Measurements from ENCODE around the gene NACA2.
"Not testable (repeated sequence)": the region's sequence is repeated elsewhere in the genome, so short reads cannot be mapped to it uniquely, and the experiment has no call there.

The NACA2 gene

GRCh38 chr17:61587807-61588660, 3.0 kb downstream of the NACA2 start:
- in situ Hi-C loops (cut with MboI; ENCODE audit: low sequenced_read_pairs, unreplicated experiment) = no loop called here
- no peak for TF ChIP-seq CTCF (IDR thresholded peaks at IDR 0.05; ENCODE audit: borderline replicate concordance, control extremely low read depth, extremely low read depth, insufficient read depth, missing control alignments)
- no peak for DNase-seq (ENCODE audit: low spot score)

- no peak for TF ChIP-seq CTCF (IDR thresholded peaks at IDR 0.05; ENCODE audit: borderline replicate concordance, control extremely low read depth, extremely low read depth, insufficient read depth, missing control alignments)
- in situ Hi-C loops (cut with MboI; ENCODE audit: low sequenced_read_pairs, unreplicated experiment) = no loop called here
- DNase-seq (ENCODE audit: low spot score) = no peak
These were observed 3.8 kb downstream of the NACA2 start for GRCh38 chr17:61587242-61587641.

GRCh38 chr17:61586622-61587021, 4.4 kb downstream of the NACA2 start:
- in situ Hi-C loops (cut with MboI; ENCODE audit: low sequenced_read_pairs, unreplicated experiment); DNase-seq (ENCODE audit: low spot score): not testable (repeated sequence)

- DNase-seq (ENCODE audit: low spot score) = no peak
- in situ Hi-C loops (cut with MboI; ENCODE audit: low sequenced_read_pairs, unreplicated experiment) = no loop called here
- TF ChIP-seq CTCF (IDR thresholded peaks at IDR 0.05; ENCODE audit: borderline replicate concordance, control extremely low read depth, extremely low read depth, insufficient read depth, missing control alignments) = no peak
These were observed 4.9 kb downstream of the NACA2 start for GRCh38 chr17:61586031-61586566.

- DNase-seq (ENCODE audit: low spot score) = no peak
- in situ Hi-C loops (cut with MboI; ENCODE audit: low sequenced_read_pairs, unreplicated experiment) = no loop called here
These were observed 6.2 kb downstream of the NACA2 start for GRCh38 chr17:61584866-61585265.

GRCh38 chr17:61584266-61584665, 6.8 kb downstream of the NACA2 start:
- in situ Hi-C loops (cut with MboI; ENCODE audit: low sequenced_read_pairs, unreplicated experiment) = no loop called here
- TF ChIP-seq CTCF (IDR thresholded peaks at IDR 0.05; ENCODE audit: borderline replicate concordance, control extremely low read depth, extremely low read depth, insufficient read depth, missing control alignments) = no peak

More at GRCh38 chr17:61584866-61585265, 6.2 kb downstream of the NACA2 start:
- no peak for TF ChIP-seq CTCF (IDR thresholded peaks at IDR 0.05; ENCODE audit: borderline replicate concordance, control extremely low read depth, extremely low read depth, insufficient read depth, missing control alignments)

GRCh38 chr17:61583660-61584264, 7.3 kb downstream of the NACA2 start:
- DNase-seq (ENCODE audit: low spot score) = no peak
- no peak for TF ChIP-seq CTCF (IDR thresholded peaks at IDR 0.05; ENCODE audit: borderline replicate concordance, control extremely low read depth, extremely low read depth, insufficient read depth, missing control alignments)
- in situ Hi-C loops (cut with MboI; ENCODE audit: low sequenced_read_pairs, unreplicated experiment) = no loop called here

More at GRCh38 chr17:61584266-61584665, 6.8 kb downstream of the NACA2 start:
- DNase-seq (ENCODE audit: low spot score) = no peak

Measured in GM13976 (cell line).